ENCODE results near the gene ART4. TPM values are rescaled to one million over a fixed set of nuclear protein-coding genes. Genes with fewer than 3 reads are reported as not detected.

Gene ART4
- total RNA-seq, 1 donor from 2014 or later: 3.5 TPM

DNA sequence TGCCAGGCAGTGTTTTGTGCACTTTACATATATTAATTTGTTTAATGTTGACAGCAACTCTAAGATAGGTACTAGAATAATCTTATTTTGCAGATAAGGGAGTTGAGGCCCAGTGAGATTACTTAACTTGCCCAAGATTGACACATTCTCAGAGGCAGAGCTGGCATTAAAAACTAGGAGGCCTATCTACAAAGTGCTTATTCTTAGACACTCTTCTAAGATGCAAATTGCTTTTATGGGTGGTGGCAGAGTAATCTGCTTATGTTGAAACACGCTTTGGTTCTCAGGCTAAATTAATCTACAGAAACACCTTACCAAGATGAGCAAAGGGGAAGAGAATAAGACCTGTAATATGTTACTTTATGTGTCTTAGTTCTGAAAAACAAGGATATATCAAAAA lies 35.2 kb upstream of the ART4 start:
- Mint-ChIP-seq H3K27me3 (ENCODE audit: unreplicated experiment) (no peaks in the 10 kb centered on the region), H3K36me3 (ENCODE audit: low read depth, unreplicated experiment) (no peaks in the 10 kb centered on the region), H3K4me3 (ENCODE audit: unreplicated experiment) (no peak overlapping the region), H3K4me1 (ENCODE audit: unreplicated experiment) (peaks cover 10% of the 10 kb centered on the region), H3K27ac (ENCODE audit: unreplicated experiment) (no peak overlapping the region), H3K9me3 (ENCODE audit: unreplicated experiment) (no peaks in the 10 kb centered on the region)
- TF ChIP-seq, protein P1, sequence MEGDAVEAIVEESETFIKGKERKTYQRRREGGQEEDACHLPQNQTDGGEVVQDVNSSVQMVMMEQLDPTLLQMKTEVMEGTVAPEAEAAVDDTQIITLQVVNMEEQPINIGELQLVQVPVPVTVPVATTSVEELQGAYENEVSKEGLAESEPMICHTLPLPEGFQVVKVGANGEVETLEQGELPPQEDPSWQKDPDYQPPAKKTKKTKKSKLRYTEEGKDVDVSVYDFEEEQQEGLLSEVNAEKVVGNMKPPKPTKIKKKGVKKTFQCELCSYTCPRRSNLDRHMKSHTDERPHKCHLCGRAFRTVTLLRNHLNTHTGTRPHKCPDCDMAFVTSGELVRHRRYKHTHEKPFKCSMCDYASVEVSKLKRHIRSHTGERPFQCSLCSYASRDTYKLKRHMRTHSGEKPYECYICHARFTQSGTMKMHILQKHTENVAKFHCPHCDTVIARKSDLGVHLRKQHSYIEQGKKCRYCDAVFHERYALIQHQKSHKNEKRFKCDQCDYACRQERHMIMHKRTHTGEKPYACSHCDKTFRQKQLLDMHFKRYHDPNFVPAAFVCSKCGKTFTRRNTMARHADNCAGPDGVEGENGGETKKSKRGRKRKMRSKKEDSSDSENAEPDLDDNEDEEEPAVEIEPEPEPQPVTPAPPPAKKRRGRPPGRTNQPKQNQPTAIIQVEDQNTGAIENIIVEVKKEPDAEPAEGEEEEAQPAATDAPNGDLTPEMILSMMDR (IDR thresholded peaks at IDR 0.05; ENCODE audit: unreplicated experiment): no peak
- DNase-seq (ENCODE audit: low spot score): no peak

DNA sequence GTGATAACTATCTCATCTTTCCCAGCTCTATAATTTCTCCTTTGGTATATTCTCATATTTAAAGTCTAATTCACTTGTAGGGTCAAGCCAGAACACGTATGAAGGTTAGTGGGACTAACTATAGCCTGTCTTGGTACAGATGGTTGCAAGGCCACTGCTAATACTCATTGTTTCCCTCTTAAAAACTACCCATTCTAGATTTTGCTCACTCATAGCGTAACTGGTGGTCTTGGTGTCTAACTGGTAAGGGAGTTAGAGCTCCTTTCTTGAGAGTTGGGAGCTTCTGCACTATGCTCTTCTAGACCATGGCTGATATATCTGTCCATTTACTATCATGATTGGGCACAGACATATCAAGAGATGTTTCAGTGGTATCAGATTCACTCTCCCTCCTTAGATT lies 33.5 kb upstream of the ART4 start:
- DNase-seq (ENCODE audit: low spot score): no peak
- Mint-ChIP-seq H3K9me3 (ENCODE audit: unreplicated experiment) (no peaks in the 10 kb centered on the region), H3K27me3 (ENCODE audit: unreplicated experiment) (no peaks in the 10 kb centered on the region), H3K4me1 (ENCODE audit: unreplicated experiment) (peaks cover 10% of the 10 kb centered on the region), H3K4me3 (ENCODE audit: unreplicated experiment) (no peak overlapping the region), H3K27ac (ENCODE audit: unreplicated experiment) (no peak overlapping the region), H3K36me3 (ENCODE audit: low read depth, unreplicated experiment) (no peaks in the 10 kb centered on the region)
- TF ChIP-seq, protein P1 (IDR thresholded peaks at IDR 0.05; ENCODE audit: unreplicated experiment): no peak

DNA sequence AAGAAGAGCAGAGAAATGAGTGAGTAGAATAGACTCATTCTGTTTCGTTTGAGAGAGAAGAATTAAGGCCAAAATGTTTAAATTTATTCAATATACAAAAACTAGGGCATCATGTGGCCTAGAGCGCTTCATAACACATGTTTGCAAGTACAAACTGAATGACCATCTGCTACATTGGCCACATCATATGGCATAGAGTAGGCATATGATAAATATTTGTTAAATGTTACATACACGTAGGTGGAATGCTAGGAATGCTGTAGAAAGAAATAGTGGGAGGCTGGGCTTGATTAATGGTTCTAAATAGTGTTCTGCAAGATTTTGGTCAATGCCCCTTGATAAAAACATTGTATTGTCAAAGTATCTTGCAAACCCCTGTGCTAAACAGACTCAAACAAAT lies 31.6 kb upstream of the ART4 start:
- H3K4me3 Mint-ChIP-seq (ENCODE audit: unreplicated experiment): no peak overlapping the region
- TF ChIP-seq, protein P1 (IDR thresholded peaks at IDR 0.05; ENCODE audit: unreplicated experiment): no peak
- no peak overlapping the region for H3K27ac Mint-ChIP-seq (ENCODE audit: unreplicated experiment)
- H3K9me3 Mint-ChIP-seq (ENCODE audit: unreplicated experiment): no peaks in the 10 kb centered on the region
- no peaks in the 10 kb centered on the region for H3K36me3 Mint-ChIP-seq (ENCODE audit: low read depth, unreplicated experiment)
- H3K27me3 Mint-ChIP-seq (ENCODE audit: unreplicated experiment): no peaks in the 10 kb centered on the region
- no peak for DNase-seq (ENCODE audit: low spot score)
- peaks cover 16% of the 10 kb centered on the region for H3K4me1 Mint-ChIP-seq (ENCODE audit: unreplicated experiment)

DNA sequence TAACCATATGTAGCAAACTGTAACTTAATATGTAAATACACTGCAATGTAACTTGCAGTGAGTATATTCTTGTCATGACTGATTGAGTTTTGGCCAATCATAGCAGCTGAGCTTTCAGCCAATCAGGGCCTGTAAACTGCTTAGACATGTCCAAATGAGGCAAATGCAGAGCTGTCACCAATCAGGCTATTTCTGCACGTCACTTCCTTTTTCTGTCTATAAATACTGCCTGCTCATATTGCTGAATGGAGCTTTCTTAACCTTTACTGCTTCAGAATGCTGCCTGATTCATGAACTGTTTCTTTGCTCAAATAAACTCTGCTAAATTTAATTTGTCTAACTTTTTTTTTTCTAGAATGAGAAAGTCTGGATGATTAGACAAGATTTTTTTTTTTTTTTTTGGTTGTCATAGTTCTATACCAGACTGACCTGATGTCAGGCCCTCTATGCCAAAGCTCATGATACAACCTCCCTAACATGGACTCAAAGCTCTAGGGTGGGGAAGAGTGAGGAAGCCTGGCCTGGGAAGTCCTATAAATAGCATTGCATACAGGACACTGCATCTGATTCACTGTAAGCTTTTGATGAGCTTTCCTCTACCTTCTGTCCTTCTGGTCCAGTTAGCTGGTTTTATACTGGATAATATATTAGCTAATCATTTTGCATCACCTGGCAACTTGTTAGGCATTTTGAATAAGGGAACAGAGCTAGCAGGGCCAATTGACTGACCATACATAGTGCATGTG lies 30.3 kb upstream of the ART4 start:
- TF ChIP-seq, protein P1 (IDR thresholded peaks at IDR 0.05; ENCODE audit: unreplicated experiment): no peak
- Mint-ChIP-seq H3K27me3 (ENCODE audit: unreplicated experiment) (no peaks in the 10 kb centered on the region), H3K4me1 (ENCODE audit: unreplicated experiment) (peaks cover 17% of the 10 kb centered on the region), H3K4me3 (ENCODE audit: unreplicated experiment) (no peak overlapping the region), H3K9me3 (ENCODE audit: unreplicated experiment) (no peaks in the 10 kb centered on the region), H3K27ac (ENCODE audit: unreplicated experiment) (no peak overlapping the region), H3K36me3 (ENCODE audit: low read depth, unreplicated experiment) (no peaks in the 10 kb centered on the region)
- DNase-seq (ENCODE audit: low spot score): no peak

DNA sequence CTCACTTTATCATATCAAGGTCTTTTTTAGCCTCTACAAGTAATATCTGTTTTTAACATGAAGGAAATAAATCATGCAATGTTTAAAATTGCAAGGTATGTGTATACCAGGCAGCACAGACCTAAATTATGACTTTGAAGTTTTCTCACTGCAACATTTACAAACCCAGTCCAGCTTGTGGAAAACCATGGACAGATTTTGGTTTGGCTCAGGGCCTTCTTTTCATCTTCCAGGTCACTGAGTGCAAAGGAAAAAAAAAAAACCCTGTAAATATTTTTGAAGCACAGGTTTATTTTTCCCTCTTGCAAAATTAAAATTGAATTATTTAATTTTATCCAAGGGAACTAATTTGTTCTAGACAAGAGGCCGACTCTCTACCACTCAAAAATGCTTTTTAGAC lies 28.6 kb upstream of the ART4 start:
- peaks cover 17% of the 10 kb centered on the region for H3K4me1 Mint-ChIP-seq (ENCODE audit: unreplicated experiment)
- H3K9me3 Mint-ChIP-seq (ENCODE audit: unreplicated experiment): no peaks in the 10 kb centered on the region
- no peak overlapping the region for H3K4me3 Mint-ChIP-seq (ENCODE audit: unreplicated experiment)
- no peaks in the 10 kb centered on the region for H3K27me3 Mint-ChIP-seq (ENCODE audit: unreplicated experiment)
- no peak overlapping the region for H3K27ac Mint-ChIP-seq (ENCODE audit: unreplicated experiment)
- DNase-seq (ENCODE audit: low spot score): no peak
- peaks cover 5% of the 10 kb centered on the region for H3K36me3 Mint-ChIP-seq (ENCODE audit: low read depth, unreplicated experiment)
- TF ChIP-seq, protein P1 (IDR thresholded peaks at IDR 0.05; ENCODE audit: unreplicated experiment): no peak
